Measurements from ENCODE around the gene C11orf42.

The C11orf42 gene

DNA sequence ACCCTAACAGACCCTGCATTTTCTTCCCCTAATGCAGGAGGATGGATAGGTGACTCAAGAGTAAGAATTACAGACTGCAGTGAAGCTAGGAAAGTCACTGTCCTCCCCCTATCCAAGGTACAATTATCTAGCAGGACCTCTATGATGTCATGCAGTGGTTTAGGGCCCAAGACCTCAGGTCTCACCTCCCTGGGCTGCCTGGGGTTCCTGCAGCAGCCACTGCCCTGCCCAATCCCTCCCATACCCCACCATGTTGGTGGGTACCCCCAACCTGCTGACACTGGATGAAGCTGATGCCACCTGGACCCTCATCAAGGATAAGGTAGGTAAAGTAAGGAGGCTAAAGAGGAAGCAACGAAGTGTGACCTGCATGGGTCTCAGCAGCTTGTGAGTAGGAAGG is at the start of gene C11orf42:
Gene C11orf42 (plus strand): TSS at position 192 of the 400 bp plus-strand sequence. CDS start 59 bp downstream, at position 251.
- no peak for DNase-seq (ENCODE audit: low spot score)

GRCh38 chr11:6156628-6157359 is 48.6 kb upstream of the C11orf42 start:
- DNase-seq (ENCODE audit: low spot score), result no peak

- DNase-seq (ENCODE audit: low spot score), result no peak
Measured at GRCh38 chr11:6170226-6170625, 35.1 kb upstream of the C11orf42 start, which contains the start of gene OR52B2. Gene OR52B2 (minus strand): TSS chr11:6170326. CDS start chr11:6170326, 0 bp downstream.

DNA sequence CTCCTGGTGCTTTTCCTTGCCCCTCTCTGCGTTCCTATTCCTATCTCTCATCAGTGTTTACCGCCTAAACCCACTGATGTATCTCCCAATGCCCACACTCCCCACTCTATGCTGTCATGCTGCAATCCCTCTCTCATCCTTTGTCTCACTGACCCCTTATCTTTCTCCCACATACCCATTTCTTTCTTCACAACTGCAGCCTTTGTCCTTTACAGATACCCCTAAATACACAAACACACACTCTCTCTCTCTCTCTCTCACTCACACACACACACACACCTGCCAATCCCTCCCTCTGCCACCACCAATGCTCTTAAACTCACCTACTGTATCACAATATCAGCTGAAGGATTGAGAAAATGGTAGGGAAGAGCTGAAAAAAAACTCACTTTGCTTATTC is 29.9 kb upstream of the C11orf42 start:
- DNase-seq (ENCODE audit: low spot score), result no peak

DNA sequence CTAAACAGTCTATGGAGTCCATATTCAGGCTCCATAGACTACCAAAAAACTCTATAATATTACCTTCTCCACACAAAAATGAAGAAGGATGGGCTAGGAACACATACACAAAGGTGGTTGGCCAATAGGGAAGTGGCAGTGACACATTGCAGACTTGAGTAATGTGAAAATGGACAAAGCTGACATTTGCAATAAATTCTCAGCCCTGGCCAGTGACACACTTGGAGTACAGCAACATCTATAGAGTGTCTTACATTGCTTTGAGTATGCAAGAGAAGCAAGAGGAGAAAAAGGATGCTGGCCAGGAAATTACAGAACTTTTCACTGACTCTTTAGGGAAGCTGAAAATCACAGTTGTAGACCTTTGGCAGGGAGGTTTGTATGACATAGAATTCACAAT is 13.6 kb upstream of the C11orf42 start:
- DNase-seq (ENCODE audit: low spot score), result no peak

DNA sequence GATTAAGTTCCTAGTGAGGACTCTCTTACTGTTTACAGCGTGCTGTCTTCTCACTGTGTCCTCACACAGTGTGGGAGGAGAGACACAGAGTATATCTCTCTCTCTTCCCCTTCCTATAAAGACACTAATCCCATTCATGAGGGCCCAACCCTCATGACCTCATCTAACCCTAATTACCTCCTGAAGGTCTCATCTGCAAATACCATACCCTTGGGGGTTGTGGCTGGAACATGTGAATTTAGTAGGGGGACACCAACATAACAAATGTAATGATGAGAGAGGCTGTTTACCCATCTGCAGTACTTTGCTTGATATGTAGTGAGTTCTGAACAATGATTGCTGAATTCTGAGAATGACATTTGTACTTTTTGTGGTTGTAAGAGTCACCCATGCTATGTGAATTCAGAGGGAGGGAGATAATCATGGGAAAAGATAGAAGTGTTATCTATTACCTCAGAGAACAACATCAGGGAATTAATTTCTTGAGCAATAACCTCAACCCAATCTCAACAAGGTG is 11.2 kb upstream of the C11orf42 start:
- DNase-seq (ENCODE audit: low spot score), result no peak

GRCh38 chr11:6196396-6196795 is 9.0 kb upstream of the C11orf42 start:
- DNase-seq (ENCODE audit: low spot score), result no peak

- DNase-seq (ENCODE audit: low spot score), result no peak
Measured at GRCh38 chr11:6197466-6198200, 7.7 kb upstream of the C11orf42 start.

GRCh38 chr11:6199174-6199810 is 6.1 kb upstream of the C11orf42 start, which contains the start of gene OR52W1:
Gene OR52W1 (plus strand): TSS chr11:6199224. CDS start chr11:6199224, 0 bp downstream.
- no peak for DNase-seq (ENCODE audit: low spot score)

DNA sequence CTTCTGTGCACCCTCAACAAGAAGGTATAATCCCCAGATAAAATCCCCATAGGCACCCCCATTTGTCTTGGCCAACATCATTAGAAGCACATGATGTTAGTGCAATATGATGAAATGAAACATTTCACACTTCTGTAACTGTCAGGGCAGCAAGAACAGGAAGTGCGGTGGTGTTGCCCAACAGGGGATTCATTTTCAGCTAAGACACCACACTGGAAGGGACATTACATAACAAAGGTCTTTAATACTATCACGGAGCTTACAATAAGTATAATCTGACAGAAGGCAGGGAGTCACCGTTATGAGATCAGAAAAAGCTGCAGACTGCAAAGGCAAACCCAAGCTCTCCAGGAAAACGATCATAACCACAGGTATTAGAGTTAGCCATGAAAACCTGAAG is 4.4 kb upstream of the C11orf42 start:
- DNase-seq (ENCODE audit: low spot score), result no peak

DNA sequence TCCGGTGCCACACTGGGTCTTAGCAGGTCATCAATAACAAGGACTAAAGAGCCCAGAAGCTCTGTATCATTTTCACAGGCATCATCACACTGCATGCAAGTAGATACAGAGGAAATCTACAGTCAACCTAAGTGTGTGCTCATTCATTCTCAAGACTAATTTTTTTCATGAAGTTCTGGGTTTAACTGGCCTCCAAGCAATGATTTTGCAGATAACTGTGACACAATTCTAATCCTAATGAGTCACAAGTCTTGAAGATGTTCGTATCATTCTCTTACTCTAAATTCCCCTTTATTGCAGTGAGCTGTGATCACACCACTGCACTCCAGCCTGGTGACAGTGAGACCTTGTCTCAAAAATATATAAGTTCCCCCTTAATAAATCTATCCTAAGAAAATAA is 3.9 kb upstream of the C11orf42 start:
- no peak for DNase-seq (ENCODE audit: low spot score)

GRCh38 chr11:6202041-6202440 is 3.3 kb upstream of the C11orf42 start:
- DNase-seq (ENCODE audit: low spot score), result no peak

DNA sequence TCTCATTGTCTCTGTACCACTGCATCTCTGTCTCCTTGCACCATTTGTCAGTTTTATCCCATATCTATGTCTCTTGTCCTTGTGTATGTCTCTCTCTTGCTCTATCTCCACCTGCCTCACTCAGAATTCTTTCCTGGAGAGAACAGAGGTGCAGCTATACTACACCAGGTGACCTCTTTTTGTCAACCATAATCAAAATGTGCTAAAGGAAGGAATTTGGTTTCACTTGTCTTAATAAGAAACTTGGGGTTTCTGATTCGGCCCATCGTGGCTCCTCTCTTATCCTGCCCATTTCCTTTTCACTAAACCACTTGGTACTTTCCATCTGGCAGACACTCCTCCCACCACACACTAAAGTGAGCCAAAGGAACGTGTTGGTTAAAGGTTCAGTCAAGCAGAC is 2.0 kb upstream of the C11orf42 start:
- DNase-seq (ENCODE audit: low spot score), result no peak

- no peak for DNase-seq (ENCODE audit: low spot score)
Measured at GRCh38 chr11:6204706-6205105, 651 bp upstream of the C11orf42 start.

DNA sequence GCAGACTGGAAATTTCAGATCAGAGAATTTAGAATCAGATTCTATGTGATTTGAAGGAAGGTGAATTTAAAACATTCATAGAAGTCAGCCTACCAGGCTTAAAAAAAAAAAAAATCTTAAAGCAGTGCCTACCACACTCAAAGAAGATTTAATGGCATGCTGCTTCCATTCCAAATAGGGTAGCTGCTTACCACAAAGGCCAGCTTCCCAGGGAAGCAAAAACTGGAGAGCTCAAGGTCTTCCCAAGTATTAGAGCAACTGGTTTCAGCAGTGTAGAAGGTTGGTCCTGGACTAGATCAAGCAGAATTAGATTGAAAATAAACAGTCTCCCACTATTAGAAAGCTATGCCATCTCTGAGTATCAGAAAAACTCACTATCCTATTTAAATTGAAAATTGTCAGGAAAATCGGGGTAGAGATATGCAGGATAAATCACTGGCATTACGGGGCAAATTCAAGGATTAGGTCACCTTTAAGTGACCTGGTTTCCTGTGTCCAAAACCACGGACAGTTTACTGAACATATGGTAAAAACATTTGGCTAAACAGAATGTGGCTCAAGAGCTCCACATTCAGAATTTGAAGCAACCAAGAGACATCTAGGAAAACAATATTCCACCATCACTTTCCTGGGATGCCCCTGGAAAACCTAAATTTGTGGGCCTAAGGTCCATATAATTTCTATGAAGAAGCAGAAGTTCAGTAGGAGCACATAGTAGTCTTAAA is 1.3 kb downstream of the C11orf42 start:
- DNase-seq (ENCODE audit: low spot score), result no peak

DNA sequence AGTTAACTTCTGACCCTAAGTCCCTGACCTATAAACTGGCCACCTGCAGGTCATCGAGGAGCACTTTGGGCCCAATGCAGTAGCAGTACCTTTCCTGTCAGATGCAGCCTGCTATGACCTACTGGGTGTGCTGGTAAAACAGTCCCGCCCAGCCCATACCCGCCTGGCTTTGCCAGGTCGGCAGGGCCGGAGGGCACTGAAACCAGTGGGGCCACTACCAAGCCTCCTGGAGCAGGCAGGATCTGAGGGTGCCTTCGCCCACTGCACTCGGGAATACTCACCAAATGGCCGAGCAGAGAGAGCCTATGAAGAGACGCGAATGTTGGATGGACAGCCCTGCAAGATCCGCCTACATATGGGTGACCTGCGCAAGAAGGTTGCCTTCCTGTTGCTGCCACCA is 4.4 kb downstream of the C11orf42 start:
- DNase-seq (ENCODE audit: low spot score), result no peak

DNA sequence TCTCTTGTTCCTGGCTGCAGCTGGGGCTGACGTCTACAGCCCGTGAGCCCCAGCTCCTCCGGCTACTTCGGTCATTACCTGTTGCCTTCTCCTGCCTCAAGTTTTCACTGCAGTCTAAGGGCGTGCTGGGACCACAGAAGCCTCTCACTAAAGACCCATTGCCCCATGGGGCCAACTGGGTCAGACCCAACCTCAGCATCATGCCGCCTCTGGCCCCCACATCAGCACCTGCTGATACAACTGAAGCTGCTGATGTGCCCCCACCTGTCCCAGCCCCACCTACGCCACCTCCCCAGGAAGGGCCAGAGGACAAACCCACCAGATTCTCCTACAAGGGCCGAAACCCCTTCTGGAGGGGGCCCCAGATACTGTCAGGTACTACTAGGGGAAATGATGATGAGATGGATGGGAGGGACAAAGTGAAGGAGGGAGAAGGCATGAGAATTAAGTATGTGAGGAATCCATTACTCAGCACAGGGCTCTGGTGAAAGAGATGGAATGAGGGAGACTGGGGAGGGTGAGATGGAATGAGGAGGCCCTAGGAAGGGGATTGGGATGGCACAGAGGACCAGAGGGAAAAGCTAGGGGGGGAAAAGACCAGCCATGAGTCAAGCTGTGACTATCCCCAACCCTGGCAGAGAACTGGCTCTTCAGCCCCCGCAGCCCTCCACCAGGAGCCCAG is 5.1 kb downstream of the C11orf42 start:
- DNase-seq (ENCODE audit: low spot score), result no peak

DNA sequence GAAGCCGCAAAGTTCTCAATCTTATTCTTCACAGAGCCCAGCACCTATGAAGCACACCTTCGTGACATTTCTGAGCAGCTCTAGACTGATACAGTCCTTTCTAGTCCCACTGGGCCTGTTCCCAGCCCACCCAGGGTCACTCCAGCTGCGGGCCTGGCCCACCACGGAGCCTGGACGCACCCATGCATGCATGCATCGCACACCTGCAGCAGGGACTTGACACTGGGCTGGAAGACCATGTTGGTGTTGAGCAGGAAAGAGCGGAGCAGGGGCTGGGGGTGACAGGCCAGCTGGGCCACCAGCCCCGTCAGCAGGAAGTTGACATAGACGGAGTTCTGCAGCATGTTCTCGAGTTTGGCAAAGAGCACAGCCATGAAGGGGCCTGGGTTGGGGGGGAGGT is 9.2 kb downstream of the C11orf42 start:
- no peak for DNase-seq (ENCODE audit: low spot score)

GRCh38 chr11:6216501-6216900 is 11.1 kb downstream of the C11orf42 start:
- DNase-seq (ENCODE audit: low spot score), result no peak

DNA sequence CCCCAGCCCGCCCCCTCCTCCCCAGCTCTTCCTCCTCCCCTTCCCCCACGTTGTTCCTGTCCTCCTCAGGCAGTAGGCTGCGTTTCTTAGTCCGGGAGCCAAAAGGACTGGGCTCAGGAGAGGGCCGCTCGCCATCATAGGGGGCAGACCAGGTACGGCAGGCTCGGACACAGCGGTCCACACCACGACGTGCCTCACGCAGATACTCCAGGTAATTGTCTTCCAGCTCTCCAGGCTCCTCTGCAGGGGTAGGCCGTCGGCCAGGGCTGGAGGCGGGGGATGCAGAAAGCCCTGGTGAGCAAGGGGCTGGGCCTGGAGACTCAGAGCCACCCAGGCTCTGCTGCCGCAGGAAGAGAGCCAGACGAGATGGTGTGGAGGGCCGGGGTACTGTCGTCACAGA is 12.4 kb downstream of the C11orf42 start:
- DNase-seq (ENCODE audit: low spot score), result no peak

GRCh38 chr11:6219359-6219758 is 14.0 kb downstream of the C11orf42 start:
- no peak for DNase-seq (ENCODE audit: low spot score)
